ENCODE measurements around the gene HSD11B1L.

HSD11B1L gene

GRCh38 chr19:5648464-5648863 lies 32.4 kb upstream of the HSD11B1L start:
- no peak for ATAC-seq (replicated peaks; ENCODE audit: extremely low read depth, poor library complexity, severe bottlenecking)
- Mint-ChIP-seq H3K27ac (ENCODE audit: low read depth) (no peak overlapping the region), H3K4me1 (peaks cover 34% of the 10 kb centered on the region), H3K4me3 (no peak overlapping the region), H3K36me3 (ENCODE audit: insufficient read depth) (peaks cover 81% of the 10 kb centered on the region), H3K27me3 (no peaks in the 10 kb centered on the region), H3K9me3 (no peaks in the 10 kb centered on the region)
- no peak for DNase-seq (ENCODE audit: low spot score in 2 of 2)

GRCh38 chr19:5651361-5651760 lies 29.5 kb upstream of the HSD11B1L start:
- Mint-ChIP-seq H3K27ac (ENCODE audit: low read depth) (no peak overlapping the region), H3K4me1 (peaks cover 21% of the 10 kb centered on the region), H3K36me3 (ENCODE audit: insufficient read depth) (peaks cover 83% of the 10 kb centered on the region), H3K27me3 (no peaks in the 10 kb centered on the region), H3K9me3 (no peaks in the 10 kb centered on the region), H3K4me3 (no peak overlapping the region)
- ATAC-seq (replicated peaks; ENCODE audit: extremely low read depth, poor library complexity, severe bottlenecking) (no peak), DNase-seq (ENCODE audit: low spot score in 2 of 2) (no peak)

GRCh38 chr19:5652261-5652660 lies 28.6 kb upstream of the HSD11B1L start:
- peaks cover 83% of the 10 kb centered on the region for H3K36me3 Mint-ChIP-seq (ENCODE audit: insufficient read depth)
- no peak overlapping the region for H3K4me3 Mint-ChIP-seq
- H3K9me3 Mint-ChIP-seq: no peaks in the 10 kb centered on the region
- no peak for ATAC-seq (replicated peaks; ENCODE audit: extremely low read depth, poor library complexity, severe bottlenecking)
- H3K27ac Mint-ChIP-seq (ENCODE audit: low read depth): no peak overlapping the region
- no peak for DNase-seq (ENCODE audit: low spot score in 2 of 2)
- no peaks in the 10 kb centered on the region for H3K27me3 Mint-ChIP-seq
- peaks cover 12% of the 10 kb centered on the region for H3K4me1 Mint-ChIP-seq

GRCh38 chr19:5654931-5655330 lies 25.9 kb upstream of the HSD11B1L start:
- no peak for DNase-seq (ENCODE audit: low spot score in 2 of 2)
- Mint-ChIP-seq H3K36me3 (ENCODE audit: insufficient read depth) (peaks cover 88% of the 10 kb centered on the region), H3K4me3 (no peak overlapping the region), H3K4me1 (peaks cover 5% of the 10 kb centered on the region), H3K27me3 (no peaks in the 10 kb centered on the region), H3K9me3 (no peaks in the 10 kb centered on the region), H3K27ac (ENCODE audit: low read depth) (no peak overlapping the region)
- no peak for ATAC-seq (replicated peaks; ENCODE audit: extremely low read depth, poor library complexity, severe bottlenecking)

GRCh38 chr19:5655412-5655811 lies 25.4 kb upstream of the HSD11B1L start:
- ATAC-seq (replicated peaks; ENCODE audit: extremely low read depth, poor library complexity, severe bottlenecking) (no peak), DNase-seq (ENCODE audit: low spot score in 2 of 2) (no peak)
- no peaks in the 10 kb centered on the region for H3K9me3 Mint-ChIP-seq
- peaks cover 5% of the 10 kb centered on the region for H3K4me1 Mint-ChIP-seq
- H3K36me3 Mint-ChIP-seq (ENCODE audit: insufficient read depth): peaks cover 86% of the 10 kb centered on the region
- no peaks in the 10 kb centered on the region for H3K27me3 Mint-ChIP-seq
- H3K4me3 Mint-ChIP-seq: no peak overlapping the region
- no peak overlapping the region for H3K27ac Mint-ChIP-seq (ENCODE audit: low read depth)

GRCh38 chr19:5661483-5661882 lies 19.3 kb upstream of the HSD11B1L start:
- Mint-ChIP-seq H3K4me1 (no peaks in the 10 kb centered on the region), H3K9me3 (no peaks in the 10 kb centered on the region), H3K4me3 (no peak overlapping the region), H3K27me3 (no peaks in the 10 kb centered on the region), H3K36me3 (ENCODE audit: insufficient read depth) (peaks cover 84% of the 10 kb centered on the region), H3K27ac (ENCODE audit: low read depth) (peak overlapping the region; percentile 62)
- no peak for ATAC-seq (replicated peaks; ENCODE audit: extremely low read depth, poor library complexity, severe bottlenecking)
- DNase-seq (ENCODE audit: low spot score in 2 of 2): no peak

GRCh38 chr19:5663904-5664303 lies 16.9 kb upstream of the HSD11B1L start:
- Mint-ChIP-seq H3K27me3 (no peaks in the 10 kb centered on the region), H3K4me3 (no peak overlapping the region), H3K4me1 (no peaks in the 10 kb centered on the region), H3K27ac (ENCODE audit: low read depth) (no peak overlapping the region), H3K36me3 (ENCODE audit: insufficient read depth) (peaks cover 79% of the 10 kb centered on the region), H3K9me3 (no peaks in the 10 kb centered on the region)
- DNase-seq (ENCODE audit: low spot score in 2 of 2) (no peak), ATAC-seq (replicated peaks; ENCODE audit: extremely low read depth, poor library complexity, severe bottlenecking) (no peak)

- Mint-ChIP-seq H3K4me3 (no peak overlapping the region), H3K36me3 (ENCODE audit: insufficient read depth) (peaks cover 80% of the 10 kb centered on the region)
Observed at GRCh38 chr19:5664515-5664914, 16.3 kb upstream of the HSD11B1L start.

GRCh38 chr19:5665781-5666513 lies 14.9 kb upstream of the HSD11B1L start:
- H3K27ac Mint-ChIP-seq (ENCODE audit: low read depth): peak overlapping the region; percentile 61
- peaks cover 76% of the 10 kb centered on the region for H3K36me3 Mint-ChIP-seq (ENCODE audit: insufficient read depth)
- no peaks in the 10 kb centered on the region for H3K27me3 Mint-ChIP-seq
- ATAC-seq (replicated peaks; ENCODE audit: extremely low read depth, poor library complexity, severe bottlenecking) (no peak), DNase-seq (ENCODE audit: low spot score in 2 of 2) (no peak)
- H3K9me3 Mint-ChIP-seq: no peaks in the 10 kb centered on the region
- no peak overlapping the region for H3K4me3 Mint-ChIP-seq
- no peaks in the 10 kb centered on the region for H3K4me1 Mint-ChIP-seq

More at GRCh38 chr19:5664515-5664914, 16.3 kb upstream of the HSD11B1L start:
- ATAC-seq (replicated peaks; ENCODE audit: extremely low read depth, poor library complexity, severe bottlenecking) (no peak), DNase-seq (ENCODE audit: low spot score in 2 of 2) (no peak)
- Mint-ChIP-seq H3K9me3 (no peaks in the 10 kb centered on the region), H3K4me1 (no peaks in the 10 kb centered on the region), H3K27ac (ENCODE audit: low read depth) (peak overlapping the region; percentile 61), H3K27me3 (no peaks in the 10 kb centered on the region)

- H3K9me3 Mint-ChIP-seq: no peaks in the 10 kb centered on the region
- ATAC-seq (replicated peaks; ENCODE audit: extremely low read depth, poor library complexity, severe bottlenecking) (no peak), DNase-seq (ENCODE audit: low spot score in 2 of 2) (no peak)
- H3K4me3 Mint-ChIP-seq: no peak overlapping the region
- H3K27me3 Mint-ChIP-seq: no peaks in the 10 kb centered on the region
- peaks cover 68% of the 10 kb centered on the region for H3K36me3 Mint-ChIP-seq (ENCODE audit: insufficient read depth)
- H3K27ac Mint-ChIP-seq (ENCODE audit: low read depth): no peak overlapping the region
- H3K4me1 Mint-ChIP-seq: no peaks in the 10 kb centered on the region
Observed at GRCh38 chr19:5666921-5667610, 13.8 kb upstream of the HSD11B1L start.

GRCh38 chr19:5667751-5668271 lies 13.0 kb upstream of the HSD11B1L start:
- Mint-ChIP-seq H3K36me3 (ENCODE audit: insufficient read depth) (peaks cover 62% of the 10 kb centered on the region), H3K4me1 (no peaks in the 10 kb centered on the region)
- ATAC-seq (replicated peaks; ENCODE audit: extremely low read depth, poor library complexity, severe bottlenecking): no peak

GRCh38 chr19:5669212-5669611 lies 11.6 kb upstream of the HSD11B1L start:
- Mint-ChIP-seq H3K27ac (ENCODE audit: low read depth) (no peak overlapping the region), H3K36me3 (ENCODE audit: insufficient read depth) (peaks cover 55% of the 10 kb centered on the region), H3K27me3 (no peaks in the 10 kb centered on the region), H3K4me1 (no peaks in the 10 kb centered on the region), H3K9me3 (no peaks in the 10 kb centered on the region), H3K4me3 (no peak overlapping the region)
- DNase-seq (ENCODE audit: low spot score in 2 of 2) (no peak), ATAC-seq (replicated peaks; ENCODE audit: extremely low read depth, poor library complexity, severe bottlenecking) (no peak)

More at GRCh38 chr19:5667751-5668271, 13.0 kb upstream of the HSD11B1L start:
- no peaks in the 10 kb centered on the region for H3K27me3 Mint-ChIP-seq
- no peak overlapping the region for H3K27ac Mint-ChIP-seq (ENCODE audit: low read depth)
- DNase-seq (ENCODE audit: low spot score in 2 of 2): no peak
- no peaks in the 10 kb centered on the region for H3K9me3 Mint-ChIP-seq
- no peak overlapping the region for H3K4me3 Mint-ChIP-seq

- H3K27ac Mint-ChIP-seq (ENCODE audit: low read depth): no peak overlapping the region
Observed at GRCh38 chr19:5671600-5671999, 9.2 kb upstream of the HSD11B1L start.

More at GRCh38 chr19:5671600-5671999, 9.2 kb upstream of the HSD11B1L start:
- DNase-seq (ENCODE audit: low spot score in 2 of 2) (no peak), ATAC-seq (replicated peaks; ENCODE audit: extremely low read depth, poor library complexity, severe bottlenecking) (no peak)
- H3K36me3 Mint-ChIP-seq (ENCODE audit: insufficient read depth): peaks cover 36% of the 10 kb centered on the region
- H3K4me3 Mint-ChIP-seq: no peak overlapping the region
- H3K9me3 Mint-ChIP-seq: no peaks in the 10 kb centered on the region
- H3K4me1 Mint-ChIP-seq: no peaks in the 10 kb centered on the region
- no peaks in the 10 kb centered on the region for H3K27me3 Mint-ChIP-seq
